ENCODE measurements around the gene RUNX1.

The RUNX1 gene

GRCh38 chr21:34826836-34827235 lies 222.3 kb downstream of the RUNX1 start:
- no peak overlapping the region for H3K4me3 Mint-ChIP-seq
- peaks cover 9% of the 10 kb centered on the region for H3K27me3 Mint-ChIP-seq (ENCODE audit: low read depth)
- H3K9me3 Mint-ChIP-seq: peaks cover 6% of the 10 kb centered on the region
- H3K27ac Mint-ChIP-seq: no peak overlapping the region
- TF ChIP-seq CTCF (IDR thresholded peaks at IDR 0.05; ENCODE audit: unreplicated experiment in 3 of 3): no peak
- H3K4me1 Mint-ChIP-seq: peaks cover 4% of the 10 kb centered on the region
- H3K36me3 Mint-ChIP-seq (ENCODE audit: low read depth): peaks cover 10% of the 10 kb centered on the region

DNA sequence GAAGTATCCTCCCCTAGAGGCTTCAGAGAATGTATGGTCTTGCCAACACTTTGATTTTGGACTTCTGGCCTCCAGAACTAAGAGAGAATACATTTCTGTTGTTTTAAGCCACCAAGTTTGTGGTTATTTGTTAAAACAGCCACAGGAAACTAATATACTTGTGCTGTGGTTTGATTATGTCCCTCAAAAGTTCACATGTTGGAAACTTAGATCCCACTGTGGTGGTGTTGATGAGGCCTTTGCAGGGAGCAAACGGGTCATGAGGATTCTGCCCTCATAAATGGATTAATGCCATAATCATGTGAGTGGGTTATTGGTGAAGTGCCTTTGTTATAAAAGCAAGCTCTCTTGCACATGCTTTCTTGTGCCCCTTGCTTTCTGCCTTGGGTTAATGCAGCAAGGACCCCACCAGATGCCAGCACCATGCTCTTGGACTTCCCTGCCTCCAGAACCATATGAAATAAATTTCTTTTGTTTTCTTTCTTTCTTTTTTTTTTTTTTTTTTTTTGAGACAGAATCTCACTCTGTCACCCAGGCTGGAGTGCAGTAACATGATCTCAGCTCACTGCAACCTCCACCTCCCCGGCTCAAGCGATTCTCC lies 223.1 kb downstream of the RUNX1 start:
- Mint-ChIP-seq H3K36me3 (ENCODE audit: low read depth) (peaks cover 10% of the 10 kb centered on the region), H3K27me3 (ENCODE audit: low read depth) (peaks cover 9% of the 10 kb centered on the region), H3K27ac (no peak overlapping the region), H3K9me3 (peaks cover 6% of the 10 kb centered on the region), H3K4me1 (no peaks in the 10 kb centered on the region), H3K4me3 (no peak overlapping the region)
- no peak for TF ChIP-seq CTCF (IDR thresholded peaks at IDR 0.05; ENCODE audit: unreplicated experiment in 3 of 3)

DNA sequence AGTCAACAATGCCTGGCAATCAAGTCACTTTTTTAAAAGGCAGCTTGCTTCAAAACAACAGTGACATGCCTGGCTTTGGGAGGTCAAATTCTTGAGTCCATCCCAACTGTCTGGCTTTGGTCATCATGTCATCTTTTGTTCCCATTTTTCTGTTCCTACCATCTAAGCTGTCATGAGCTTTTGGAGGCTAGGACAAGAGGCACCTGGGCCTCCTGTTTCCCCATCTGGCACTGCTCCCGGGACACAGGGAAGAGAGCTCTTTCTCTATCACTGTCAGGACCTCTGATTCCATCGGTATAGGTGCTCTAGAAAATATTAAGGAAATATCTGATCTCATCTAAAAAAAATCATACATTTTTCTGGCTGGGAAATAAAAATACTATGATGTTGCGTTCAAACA lies 224.0 kb downstream of the RUNX1 start:
- peaks cover 6% of the 10 kb centered on the region for H3K9me3 Mint-ChIP-seq
- peaks cover 10% of the 10 kb centered on the region for H3K36me3 Mint-ChIP-seq (ENCODE audit: low read depth)

DNA sequence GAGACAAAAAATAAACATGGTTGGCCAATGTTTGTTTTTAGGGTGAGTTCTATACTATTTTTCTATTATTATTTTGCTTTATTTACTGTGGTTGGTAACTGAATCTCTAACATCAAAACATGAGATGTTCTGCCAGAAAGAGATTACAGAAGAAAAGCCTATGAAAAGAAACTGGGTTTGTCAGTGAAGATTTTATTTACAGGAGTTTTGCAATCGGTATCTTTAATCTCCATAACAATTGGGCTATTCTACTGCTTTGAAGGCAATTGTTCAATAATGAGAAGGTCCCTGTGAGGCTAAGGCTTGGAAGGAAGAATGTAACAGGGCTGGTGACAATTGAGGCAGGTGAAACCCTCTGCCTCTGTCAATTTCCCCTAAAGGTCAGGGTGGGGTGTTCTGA lies 224.8 kb downstream of the RUNX1 start:
- TF ChIP-seq CTCF (IDR thresholded peaks at IDR 0.05; ENCODE audit: unreplicated experiment in 3 of 3): no peak
- Mint-ChIP-seq H3K27ac (no peak overlapping the region), H3K4me3 (no peak overlapping the region), H3K4me1 (peaks cover 6% of the 10 kb centered on the region), H3K27me3 (ENCODE audit: low read depth) (no peaks in the 10 kb centered on the region), H3K36me3 (ENCODE audit: low read depth) (peaks cover 10% of the 10 kb centered on the region), H3K9me3 (peaks cover 6% of the 10 kb centered on the region)

More for the DNA sequence above, 224.0 kb downstream of the RUNX1 start:
- TF ChIP-seq CTCF (IDR thresholded peaks at IDR 0.05; ENCODE audit: unreplicated experiment in 3 of 3): no peak
- H3K27me3 Mint-ChIP-seq (ENCODE audit: low read depth): peaks cover 5% of the 10 kb centered on the region
- no peak overlapping the region for H3K27ac Mint-ChIP-seq
- H3K4me1 Mint-ChIP-seq: no peaks in the 10 kb centered on the region
- no peak overlapping the region for H3K4me3 Mint-ChIP-seq

DNA sequence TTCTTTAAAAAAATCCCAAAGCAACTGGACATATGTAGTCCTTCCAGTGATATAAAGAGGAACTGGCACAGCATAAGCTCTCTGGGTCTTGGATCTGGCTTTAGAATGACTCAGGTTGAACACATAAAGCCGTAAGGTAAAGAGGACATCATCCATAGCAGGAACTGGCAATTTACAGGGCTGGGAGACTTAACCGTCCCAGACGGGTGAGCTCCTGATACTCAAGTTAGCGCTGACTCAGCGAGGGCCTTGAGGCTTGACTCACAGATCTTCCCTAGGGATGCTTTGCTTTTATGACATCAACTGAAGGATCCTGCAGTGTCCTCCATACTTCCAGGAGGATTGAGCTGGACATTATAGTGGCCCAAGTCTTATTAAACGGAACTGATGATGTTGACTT lies 226.2 kb downstream of the RUNX1 start:
- peaks cover 6% of the 10 kb centered on the region for H3K9me3 Mint-ChIP-seq
- peaks cover 11% of the 10 kb centered on the region for H3K27me3 Mint-ChIP-seq (ENCODE audit: low read depth)
- no peak overlapping the region for H3K27ac Mint-ChIP-seq
- peaks cover 19% of the 10 kb centered on the region for H3K4me1 Mint-ChIP-seq
- H3K36me3 Mint-ChIP-seq (ENCODE audit: low read depth): peaks cover 10% of the 10 kb centered on the region
- H3K4me3 Mint-ChIP-seq: no peak overlapping the region
- TF ChIP-seq CTCF (IDR thresholded peaks at IDR 0.05; ENCODE audit: unreplicated experiment in 3 of 3): no peak

DNA sequence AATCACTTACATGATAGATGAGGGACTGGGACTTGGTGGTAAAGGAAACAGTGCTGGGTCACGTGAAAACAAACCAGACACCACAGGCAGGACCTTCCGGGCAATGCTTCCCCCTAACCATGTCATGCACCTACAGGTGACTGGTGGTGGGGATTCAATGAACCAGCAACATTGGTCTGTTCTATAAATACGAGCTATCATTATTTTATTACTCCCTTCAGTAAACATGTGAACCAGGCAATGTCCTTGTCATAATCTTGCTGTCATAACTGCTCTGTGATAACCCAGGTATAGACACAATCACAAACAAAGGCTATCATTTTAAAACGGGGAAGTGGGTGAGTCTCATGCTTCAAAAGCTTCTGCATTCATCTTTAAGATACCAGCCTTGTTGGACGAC lies 226.9 kb downstream of the RUNX1 start:
- no peak overlapping the region for H3K27ac Mint-ChIP-seq
- no peak overlapping the region for H3K4me3 Mint-ChIP-seq
- peaks cover 26% of the 10 kb centered on the region for H3K4me1 Mint-ChIP-seq
- TF ChIP-seq CTCF (IDR thresholded peaks at IDR 0.05; ENCODE audit: unreplicated experiment in 3 of 3): no peak
- peaks cover 10% of the 10 kb centered on the region for H3K36me3 Mint-ChIP-seq (ENCODE audit: low read depth)
- peaks cover 18% of the 10 kb centered on the region for H3K27me3 Mint-ChIP-seq (ENCODE audit: low read depth)
- peaks cover 5% of the 10 kb centered on the region for H3K9me3 Mint-ChIP-seq
